Myometrial cell (primary cell): ENCODE results near the gene SERPINC1. TPM values are rescaled to one million over a fixed set of nuclear protein-coding genes. Genes with fewer than 3 reads are reported as not detected.

Experiments
- total RNA-seq: library from RNA; depleted of rRNA; stranded (reverse); fragments of >200 nt; gene quantifications from 2 replicates; pipeline ENCODE4 v1.2.3, GENCODE V29; 2015

Gene SERPINC1
- total RNA-seq: not detected in 2 replicates

GRCh38 chr1:173917149-173917548 is at the start of gene SERPINC1:
TSS of gene SERPINC1 (minus strand) at chr1:173917327. CDS start at chr1:173917259, 68 bp downstream.

GRCh38 chr1:173868266-173869020 is 48.7 kb downstream of the SERPINC1 start, which contains the start of gene ZBTB37:
TSS of gene ZBTB37 (plus strand) at chr1:173868380. CDS start at chr1:173870226, 1,846 bp downstream.

DNA sequence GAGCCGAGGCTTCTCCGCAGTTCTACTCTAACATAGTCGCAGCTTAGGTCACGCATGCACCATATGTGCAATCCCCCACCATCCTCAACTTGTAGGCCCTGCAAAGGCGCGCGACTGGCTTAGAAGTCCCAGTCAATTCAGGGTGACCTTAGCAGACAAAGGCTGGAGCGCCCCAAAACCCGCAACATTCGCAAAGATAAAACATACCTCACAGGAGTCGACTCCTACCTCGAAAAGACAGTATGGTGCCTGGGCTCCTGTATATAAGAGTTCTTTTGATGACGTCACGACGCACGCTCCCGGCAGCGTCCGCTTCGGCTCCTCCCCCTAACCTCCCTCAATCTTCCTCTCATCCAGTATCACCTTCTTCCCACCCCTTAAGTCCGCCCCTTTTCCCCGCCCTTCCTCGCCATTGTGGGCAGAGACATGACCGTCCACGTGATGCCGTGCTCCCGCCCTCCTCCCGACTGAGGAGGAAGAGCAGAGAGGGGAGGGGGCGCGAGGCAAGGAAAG is 49.3 kb downstream of the SERPINC1 start, which contains the start of gene GAS5:
Gene GAS5, minus strand, starts transcription at position 237 of the 513 bp plus-strand sequence.

Other genes starting within 250 kb of the SERPINC1 start
- gene ANKRD45, start 247.5 kb downstream of the SERPINC1 start, total RNA-seq: 0.53 TPM in 1 of 2 replicates, not detected in the other
- 22.2 and 24.5 TPM in 2 replicates for gene KLHL20, start 202.3 kb downstream of the SERPINC1 start, total RNA-seq
- 23.6 and 27.5 TPM in 2 replicates for gene DARS2, start 92.7 kb downstream of the SERPINC1 start, total RNA-seq
- gene CENPL, start 92.4 kb downstream of the SERPINC1 start, total RNA-seq: 8.4 and 16.3 TPM in 2 replicates
- gene GAS5, start 49.3 kb downstream of the SERPINC1 start, total RNA-seq: 389 and 390 TPM in 2 replicates
- gene ZBTB37, start 48.9 kb downstream of the SERPINC1 start, total RNA-seq: 1.2 and 1.9 TPM in 2 replicates
- gene RC3H1, start 105.0 kb upstream of the SERPINC1 start, total RNA-seq: 7.8 and 10.5 TPM in 2 replicates
- 17.7 and 18.5 TPM in 2 replicates for gene RABGAP1L, start 242.2 kb upstream of the SERPINC1 start, total RNA-seq